ENCODE data around the gene TOP1. TPM values are rescaled to one million over a fixed set of nuclear protein-coding genes. Genes with fewer than 3 reads are reported as not detected.

Gene TOP1
- total and polyA plus RNA-seq, 2 experiments from 2014 or later, result 21.5 to 21.7 TPM

GRCh38 chr20:41027366-41027765 lies 1.3 kb upstream of the TOP1 start:
- TF ChIP-seq CTCF (IDR thresholded peaks at IDR 0.05; ENCODE audit: low read depth, low read length), result no peak
- no peaks in the 10 kb centered on the region for H3K9me3 ChIP-seq (ENCODE audit: low read depth)
- no peak overlapping the region for H3K27ac ChIP-seq
- H3K27me3 ChIP-seq, result no peaks in the 10 kb centered on the region
- H3K36me3 ChIP-seq, result no peaks in the 10 kb centered on the region
- H3K4me3 ChIP-seq, result no peak overlapping the region
- no peak for DNase-seq (ENCODE audit: low read depth in 1 of 2, low spot score in 1 of 2)
- peaks cover 20% of the 10 kb centered on the region for H3K4me1 ChIP-seq (ENCODE audit: low read depth)

- Histone ChIP-seq H3K4me1 (ENCODE audit: low read depth) (peaks cover 21% of the 10 kb centered on the region), H3K36me3 (no peaks in the 10 kb centered on the region), H3K9me3 (ENCODE audit: low read depth) (no peaks in the 10 kb centered on the region), H3K4me3 (peak overlapping the region; percentile 24), H3K27me3 (no peaks in the 10 kb centered on the region), H3K27ac (no peak overlapping the region)
- no peak for TF ChIP-seq CTCF (IDR thresholded peaks at IDR 0.05; ENCODE audit: low read depth, low read length)
- DNase-seq (ENCODE audit: low read depth in 1 of 2, low spot score in 1 of 2), result no peak
Observed at GRCh38 chr20:41027872-41028358, 707 bp upstream of the TOP1 start.

- H3K36me3 ChIP-seq, result no peaks in the 10 kb centered on the region
- no peaks in the 10 kb centered on the region for H3K9me3 ChIP-seq (ENCODE audit: low read depth)
- peak overlapping the region; percentile 93 for H3K27ac ChIP-seq
- no peak for TF ChIP-seq CTCF (IDR thresholded peaks at IDR 0.05; ENCODE audit: low read depth, low read length)
- H3K27me3 ChIP-seq, result no peaks in the 10 kb centered on the region
- DNase-seq (ENCODE audit: low read depth in 1 of 2, low spot score in 1 of 2), result peak in 1 of 2 donors; percentile 38
- H3K4me1 ChIP-seq (ENCODE audit: low read depth), result peaks cover 21% of the 10 kb centered on the region
- H3K4me3 ChIP-seq, result peak overlapping the region; percentile 91
Observed at GRCh38 chr20:41029150-41029901, 704 bp downstream of the TOP1 start.

- H3K27ac ChIP-seq, result peak overlapping the region; percentile 93
Observed at GRCh38 chr20:41030061-41030460, 1.4 kb downstream of the TOP1 start.

GRCh38 chr20:41030531-41031242 lies 2.1 kb downstream of the TOP1 start:
- Histone ChIP-seq H3K27me3 (no peaks in the 10 kb centered on the region), H3K4me3 (peak overlapping the region; percentile 91), H3K9me3 (ENCODE audit: low read depth) (no peaks in the 10 kb centered on the region), H3K27ac (no peak overlapping the region), H3K4me1 (ENCODE audit: low read depth) (peaks cover 21% of the 10 kb centered on the region), H3K36me3 (no peaks in the 10 kb centered on the region)
- TF ChIP-seq CTCF (IDR thresholded peaks at IDR 0.05; ENCODE audit: low read depth, low read length), result no peak
- peak in 1 of 2 donors; percentile 66 for DNase-seq (ENCODE audit: low read depth in 1 of 2, low spot score in 1 of 2)

More at GRCh38 chr20:41030061-41030460, 1.4 kb downstream of the TOP1 start:
- Histone ChIP-seq H3K36me3 (no peaks in the 10 kb centered on the region), H3K4me3 (peak overlapping the region; percentile 91), H3K27me3 (no peaks in the 10 kb centered on the region), H3K4me1 (ENCODE audit: low read depth) (peaks cover 21% of the 10 kb centered on the region), H3K9me3 (ENCODE audit: low read depth) (no peaks in the 10 kb centered on the region)
- DNase-seq (ENCODE audit: low read depth in 1 of 2, low spot score in 1 of 2), result no peak
- no peak for TF ChIP-seq CTCF (IDR thresholded peaks at IDR 0.05; ENCODE audit: low read depth, low read length)

Data from cardiac muscle cell (in vitro differentiated cells and primary cell).